SU-DHL-6 (cell line): ENCODE results near the gene CPT1C.

Experiments used
- CTCF ChIP-seq: fragments of 200-600 bp; sonication (generic); IDR thresholded peaks from one replicate; pipeline ENCODE4 v1.5.1; 2017; ENCODE audit warnings: antibody characterized with exemption, mild to moderate bottlenecking, low read length, moderate library complexity; ENCODE audit not compliant: insufficient read depth, poor library complexity, severe bottlenecking
- EZH2phosphoT487 ChIP-seq: fragments of 200-600 bp; sonication (generic), shearing (Covaris generic); conservative IDR thresholded peaks from 2 replicates; pipeline ENCODE4 v1.6.1; 2018; ENCODE audit warnings: mild to moderate bottlenecking, antibody characterized with exemption, low read length, moderate library complexity, mixed read lengths

DNA sequence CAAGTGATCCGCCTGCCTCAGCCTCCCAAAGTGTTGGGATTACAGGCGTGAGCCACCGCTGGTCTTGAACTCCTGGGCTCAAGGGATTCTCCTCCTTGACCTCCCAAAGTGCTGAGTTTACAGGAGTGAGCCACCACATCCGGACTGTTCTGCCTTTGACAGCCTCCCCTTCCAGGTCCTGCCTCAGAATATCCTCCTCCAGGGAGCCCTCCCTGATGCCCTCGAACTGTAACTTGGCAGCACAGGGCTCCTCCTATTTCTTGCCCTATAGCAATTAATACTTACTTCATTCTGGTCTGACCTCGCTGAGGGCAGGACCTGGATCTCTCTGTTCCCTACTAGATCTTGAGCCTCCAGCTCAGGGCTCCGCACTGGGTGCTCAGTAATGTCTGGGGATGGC lies 5.9 kb downstream of the CPT1C start:
- TF ChIP-seq CTCF (no peak), EZH2phosphoT487 (no peak)
